Measurements from ENCODE around the gene NFIA. TPM values are rescaled to one million over a fixed set of nuclear protein-coding genes. Genes with fewer than 3 reads are reported as not detected.

The NFIA gene
- total and polyA plus RNA-seq, 2 donors (not counting 1 experiment from before 2014, with no cell fraction given) = 0.28 to 0.54 TPM

GRCh38 chr1:61295818-61296537 lies 213.6 kb downstream of the NFIA start:
- POLR2A ChIA-PET = no interaction called here
- Mint-ChIP-seq H3K27me3 (peaks cover 17% of the 10 kb centered on the region), H3K27ac (no peak overlapping the region), H3K9me3 (ENCODE audit: insufficient read depth) (no peaks in the 10 kb centered on the region), H3K4me1 (no peaks in the 10 kb centered on the region), H3K4me3 (no peak overlapping the region)
- H3K9ac ChIP-seq (ENCODE audit: low read length) = no peak overlapping the region
- no peaks in the 10 kb centered on the region for H3K4me1 ChIP-seq (ENCODE audit: control insufficient read depth in 2 of 2, insufficient read depth in 2 of 2, low read length in 2 of 2)
- no peak overlapping the region for H3K4me2 ChIP-seq (replicated peaks; ENCODE audit: low read depth, low read length, poor library complexity, severe bottlenecking)
- H3K36me3 ChIP-seq (replicated peaks in 1 of 2; ENCODE audit: control extremely low read depth in 1 of 2, control insufficient read depth in 1 of 2, extremely low read depth in 1 of 2, insufficient read depth in 2 of 2, low read length in 1 of 2) = no peaks in the 10 kb centered on the region
- H2AFZ ChIP-seq (ENCODE audit: insufficient read depth, low read depth, low read length, poor library complexity, severe bottlenecking) = no peak overlapping the region
- ATAC-seq (ENCODE audit: low read depth) = no peak
- no CpG with 5 or more reads among the region's 2 CpGs for WGBS (ENCODE audit: insufficient coverage)
- no peaks in the 10 kb centered on the region for H3K9me3 ChIP-seq (ENCODE audit: control extremely low read depth in 1 of 3, control insufficient read depth in 2 of 3, insufficient read depth in 1 of 3, low read length in 2 of 3)
- no peaks in the 10 kb centered on the region for H3K79me2 ChIP-seq (ENCODE audit: control insufficient read depth, insufficient read depth, low read length)
- H3K27me3 ChIP-seq (replicated peaks in 1 of 4; ENCODE audit: control extremely low read depth in 1 of 4, control insufficient read depth in 3 of 4, insufficient read depth in 4 of 4, low read length in 3 of 4) = no peaks in the 10 kb centered on the region
- no peak for DNase-seq
- no peaks in the 10 kb centered on the region for H4K20me1 ChIP-seq (ENCODE audit: control insufficient read depth, insufficient read depth, low read length, poor library complexity, severe bottlenecking)
- H3K4me3 ChIP-seq (ENCODE audit: control extremely low read depth in 1 of 5, extremely low read depth in 1 of 5, insufficient read depth in 1 of 5, low read depth in 2 of 5, low read length in 4 of 5) = no peak overlapping the region
- CTCF ChIA-PET = no interaction called here
- no peak overlapping the region for H3K27ac ChIP-seq (ENCODE audit: low read length in 2 of 2)
- intact Hi-C loops (cut with micrococcal nuclease) = no loop called here
- TF ChIP-seq, protein P1, sequence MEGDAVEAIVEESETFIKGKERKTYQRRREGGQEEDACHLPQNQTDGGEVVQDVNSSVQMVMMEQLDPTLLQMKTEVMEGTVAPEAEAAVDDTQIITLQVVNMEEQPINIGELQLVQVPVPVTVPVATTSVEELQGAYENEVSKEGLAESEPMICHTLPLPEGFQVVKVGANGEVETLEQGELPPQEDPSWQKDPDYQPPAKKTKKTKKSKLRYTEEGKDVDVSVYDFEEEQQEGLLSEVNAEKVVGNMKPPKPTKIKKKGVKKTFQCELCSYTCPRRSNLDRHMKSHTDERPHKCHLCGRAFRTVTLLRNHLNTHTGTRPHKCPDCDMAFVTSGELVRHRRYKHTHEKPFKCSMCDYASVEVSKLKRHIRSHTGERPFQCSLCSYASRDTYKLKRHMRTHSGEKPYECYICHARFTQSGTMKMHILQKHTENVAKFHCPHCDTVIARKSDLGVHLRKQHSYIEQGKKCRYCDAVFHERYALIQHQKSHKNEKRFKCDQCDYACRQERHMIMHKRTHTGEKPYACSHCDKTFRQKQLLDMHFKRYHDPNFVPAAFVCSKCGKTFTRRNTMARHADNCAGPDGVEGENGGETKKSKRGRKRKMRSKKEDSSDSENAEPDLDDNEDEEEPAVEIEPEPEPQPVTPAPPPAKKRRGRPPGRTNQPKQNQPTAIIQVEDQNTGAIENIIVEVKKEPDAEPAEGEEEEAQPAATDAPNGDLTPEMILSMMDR (IDR thresholded peaks at IDR 0.05) = no peak
- no peak for TF ChIP-seq EZH2 (IDR thresholded peaks at IDR 0.05; ENCODE audit: borderline replicate concordance, insufficient read depth, low read depth, low read length, poor library complexity, severe bottlenecking)

- H3K4me1 Mint-ChIP-seq = no peaks in the 10 kb centered on the region
- H3K27ac ChIP-seq (ENCODE audit: low read length in 2 of 2) = no peak overlapping the region
- no peaks in the 10 kb centered on the region for H4K20me1 ChIP-seq (ENCODE audit: control insufficient read depth, insufficient read depth, low read length, poor library complexity, severe bottlenecking)
- TF ChIP-seq, protein P1 (IDR thresholded peaks at IDR 0.05) = no peak
- TF ChIP-seq EZH2 (IDR thresholded peaks at IDR 0.05; ENCODE audit: borderline replicate concordance, insufficient read depth, low read depth, low read length, poor library complexity, severe bottlenecking) = no peak
- H3K27ac Mint-ChIP-seq = no peak overlapping the region
- CTCF ChIA-PET = no interaction called here
- no peak for DNase-seq
- no peaks in the 10 kb centered on the region for H3K36me3 ChIP-seq (replicated peaks in 1 of 2; ENCODE audit: control extremely low read depth in 1 of 2, control insufficient read depth in 1 of 2, extremely low read depth in 1 of 2, insufficient read depth in 2 of 2, low read length in 1 of 2)
- no peak overlapping the region for H2AFZ ChIP-seq (ENCODE audit: insufficient read depth, low read depth, low read length, poor library complexity, severe bottlenecking)
- no peaks in the 10 kb centered on the region for H3K79me2 ChIP-seq (ENCODE audit: control insufficient read depth, insufficient read depth, low read length)
- no peak for ATAC-seq (ENCODE audit: low read depth)
- H3K4me1 ChIP-seq (ENCODE audit: control insufficient read depth in 2 of 2, insufficient read depth in 2 of 2, low read length in 2 of 2) = no peaks in the 10 kb centered on the region
- H3K9me3 Mint-ChIP-seq (ENCODE audit: insufficient read depth) = no peaks in the 10 kb centered on the region
- H3K4me3 Mint-ChIP-seq = no peak overlapping the region
- H3K9me3 ChIP-seq (ENCODE audit: control extremely low read depth in 1 of 3, control insufficient read depth in 2 of 3, insufficient read depth in 1 of 3, low read length in 2 of 3) = no peaks in the 10 kb centered on the region
- POLR2A ChIA-PET = no interaction called here
- intact Hi-C loops (cut with micrococcal nuclease) = no loop called here
- 75% methylated on average over 5 of the region's 7 CpGs for WGBS (ENCODE audit: insufficient coverage)
- H3K27me3 Mint-ChIP-seq = peaks cover 15% of the 10 kb centered on the region
- H3K9ac ChIP-seq (ENCODE audit: low read length) = no peak overlapping the region
- no peaks in the 10 kb centered on the region for H3K27me3 ChIP-seq (replicated peaks in 1 of 4; ENCODE audit: control extremely low read depth in 1 of 4, control insufficient read depth in 3 of 4, insufficient read depth in 4 of 4, low read length in 3 of 4)
- H3K4me2 ChIP-seq (replicated peaks; ENCODE audit: low read depth, low read length, poor library complexity, severe bottlenecking) = no peak overlapping the region
- H3K4me3 ChIP-seq (ENCODE audit: control extremely low read depth in 1 of 5, extremely low read depth in 1 of 5, insufficient read depth in 1 of 5, low read depth in 2 of 5, low read length in 4 of 5) = no peak overlapping the region
Observed at GRCh38 chr1:61297887-61298286, 215.5 kb downstream of the NFIA start.

Measured in B cell (primary cell).